ENCODE data around the gene SMAD3. TPM values are rescaled to one million over a fixed set of nuclear protein-coding genes. Genes with fewer than 3 reads are reported as not detected.
A peak's percentile ranks its signal among the peaks of the same experiment; 100 is the strongest.

Gene SMAD3
- polyA plus RNA-seq, 2 donors: 24.8 to 51.5 TPM

DNA sequence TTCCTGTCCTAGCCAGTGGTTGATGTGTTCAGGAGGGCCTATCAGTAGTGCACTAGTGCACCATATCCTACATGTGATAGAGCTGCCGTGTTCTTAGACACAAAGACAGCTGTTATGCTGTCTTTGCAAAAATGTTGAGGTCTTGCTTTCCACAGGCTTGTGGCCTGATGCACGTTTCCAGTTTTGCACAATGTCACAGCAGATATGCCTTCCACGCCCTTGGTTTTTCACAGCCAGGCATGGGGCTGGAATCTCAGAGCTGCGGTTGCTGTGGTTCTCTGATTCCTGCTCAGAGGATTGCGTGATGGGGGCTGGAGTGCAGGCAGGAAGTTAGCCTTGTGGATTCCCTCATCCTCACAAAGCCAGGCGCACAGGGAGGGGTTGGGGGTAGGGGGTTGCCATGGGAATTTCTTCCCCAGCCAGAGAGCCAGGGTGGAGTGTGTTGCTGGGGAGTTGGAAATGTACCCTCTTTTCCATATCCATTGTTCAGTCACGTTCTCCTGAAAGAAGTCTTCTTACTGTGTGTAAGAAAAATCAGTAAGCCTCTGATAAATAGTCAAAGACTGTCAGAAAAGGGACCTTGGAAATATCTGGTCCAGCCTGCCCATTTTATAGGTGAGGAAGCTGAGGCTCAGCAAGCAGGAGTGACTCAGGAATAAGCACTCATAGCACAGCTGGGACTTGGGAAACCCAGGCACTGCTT, 79.4 kb downstream of the SMAD3 start:
- peaks cover 12 to 35% of the 10 kb centered on the region in 2 donors for H3K4me1 ChIP-seq (ENCODE audit: control insufficient read depth in 2 of 2, insufficient read depth in 2 of 2, low read length in 1 of 2)
- H3K4me3 ChIP-seq (ENCODE audit: low read depth in 1 of 2, low read length in 2 of 2): no peak overlapping the region
- no peaks in the 10 kb centered on the region for H3K36me3 ChIP-seq (ENCODE audit: control insufficient read depth in 2 of 2, insufficient read depth in 2 of 2, low read length in 1 of 2)
- H3K27me3 ChIP-seq (ENCODE audit: control insufficient read depth in 1 of 2, insufficient read depth in 2 of 2, low read length in 2 of 2): no peaks in the 10 kb centered on the region
- WGBS, 2 donors: 48 to 52% methylated on average over 7 of the region's 7 CpGs
- H3K9me3 ChIP-seq (ENCODE audit: control insufficient read depth in 2 of 2, insufficient read depth in 1 of 2, low read depth in 1 of 2, low read length in 1 of 2): no peaks in the 10 kb centered on the region
- peak overlapping the region; percentile 80 to 94 for H3K27ac ChIP-seq (ENCODE audit: low read depth in 2 of 2, low read length in 1 of 2)

DNA sequence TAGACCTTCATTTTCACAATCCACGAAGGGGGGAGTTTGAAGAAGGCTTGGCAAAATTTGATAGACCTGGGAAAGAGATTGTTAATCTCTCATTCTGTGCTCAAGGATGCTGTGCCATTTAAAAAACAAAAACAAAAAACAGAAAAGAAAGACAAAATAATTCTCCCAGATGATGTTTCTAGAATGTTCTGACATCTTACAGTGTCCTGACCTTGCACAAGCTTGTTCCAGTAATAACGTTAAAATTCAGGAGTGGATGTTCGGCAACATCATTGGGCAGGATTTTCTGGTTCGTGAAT, 79.9 kb downstream of the SMAD3 start:
- H3K9me3 ChIP-seq (ENCODE audit: control insufficient read depth in 2 of 2, insufficient read depth in 1 of 2, low read depth in 1 of 2, low read length in 1 of 2): no peaks in the 10 kb centered on the region
- H3K4me1 ChIP-seq (ENCODE audit: control insufficient read depth in 2 of 2, insufficient read depth in 2 of 2, low read length in 1 of 2): peaks cover 12 to 35% of the 10 kb centered on the region in 2 donors
- peak overlapping the region; percentile 94 to 99 for H3K27ac ChIP-seq (ENCODE audit: low read depth in 2 of 2, low read length in 1 of 2)

GRCh38 chr15:67145710-67146109, 80.3 kb downstream of the SMAD3 start:
- peaks cover 12 to 35% of the 10 kb centered on the region in 2 donors for H3K4me1 ChIP-seq (ENCODE audit: control insufficient read depth in 2 of 2, insufficient read depth in 2 of 2, low read length in 1 of 2)
- WGBS, 2 donors: 72 to 75% methylated on average over 4 of the region's 4 CpGs
- H3K36me3 ChIP-seq (ENCODE audit: control insufficient read depth in 2 of 2, insufficient read depth in 2 of 2, low read length in 1 of 2): no peaks in the 10 kb centered on the region

More for the DNA sequence above, 79.9 kb downstream of the SMAD3 start:
- no peaks in the 10 kb centered on the region for H3K27me3 ChIP-seq (ENCODE audit: control insufficient read depth in 1 of 2, insufficient read depth in 2 of 2, low read length in 2 of 2)
- no peaks in the 10 kb centered on the region for H3K36me3 ChIP-seq (ENCODE audit: control insufficient read depth in 2 of 2, insufficient read depth in 2 of 2, low read length in 1 of 2)
- no peak overlapping the region for H3K4me3 ChIP-seq (ENCODE audit: low read depth in 1 of 2, low read length in 2 of 2)
- WGBS, 2 donors: 63 to 66% methylated on average over 4 of the region's 4 CpGs

GRCh38 chr15:67146234-67146633, 80.8 kb downstream of the SMAD3 start:
- no peaks in the 10 kb centered on the region for H3K27me3 ChIP-seq (ENCODE audit: control insufficient read depth in 1 of 2, insufficient read depth in 2 of 2, low read length in 2 of 2)
- peaks cover 12 to 33% of the 10 kb centered on the region in 2 donors for H3K4me1 ChIP-seq (ENCODE audit: control insufficient read depth in 2 of 2, insufficient read depth in 2 of 2, low read length in 1 of 2)
- no peak overlapping the region for H3K4me3 ChIP-seq (ENCODE audit: low read depth in 1 of 2, low read length in 2 of 2)
- no peaks in the 10 kb centered on the region for H3K36me3 ChIP-seq (ENCODE audit: control insufficient read depth in 2 of 2, insufficient read depth in 2 of 2, low read length in 1 of 2)
- 33 to 34% methylated on average over 6 of the region's 6 CpGs for WGBS, 2 donors
- H3K9me3 ChIP-seq (ENCODE audit: control insufficient read depth in 2 of 2, insufficient read depth in 1 of 2, low read depth in 1 of 2, low read length in 1 of 2): no peaks in the 10 kb centered on the region
- H3K27ac ChIP-seq (ENCODE audit: low read depth in 2 of 2, low read length in 1 of 2): peak overlapping the region; percentile 94 to 99

More at GRCh38 chr15:67145710-67146109, 80.3 kb downstream of the SMAD3 start:
- Histone ChIP-seq H3K9me3 (ENCODE audit: control insufficient read depth in 2 of 2, insufficient read depth in 1 of 2, low read depth in 1 of 2, low read length in 1 of 2) (no peaks in the 10 kb centered on the region), H3K4me3 (ENCODE audit: low read depth in 1 of 2, low read length in 2 of 2) (no peak overlapping the region), H3K27ac (ENCODE audit: low read depth in 2 of 2, low read length in 1 of 2) (peak overlapping the region; percentile 94 to 99), H3K27me3 (ENCODE audit: control insufficient read depth in 1 of 2, insufficient read depth in 2 of 2, low read length in 2 of 2) (no peaks in the 10 kb centered on the region)

- Histone ChIP-seq H3K27ac (ENCODE audit: low read depth in 2 of 2, low read length in 1 of 2) (peak overlapping the region; percentile 94 to 99), H3K4me1 (ENCODE audit: control insufficient read depth in 2 of 2, insufficient read depth in 2 of 2, low read length in 1 of 2) (peaks cover 10 to 29% of the 10 kb centered on the region in 2 donors)
Observed at GRCh38 chr15:67146875-67147381, 81.5 kb downstream of the SMAD3 start.

GRCh38 chr15:67147396-67147949, 82.1 kb downstream of the SMAD3 start:
- H3K4me3 ChIP-seq (ENCODE audit: low read depth in 1 of 2, low read length in 2 of 2): peak overlapping the region in 1 of 2 donors; percentile 22
- H3K4me1 ChIP-seq (ENCODE audit: control insufficient read depth in 2 of 2, insufficient read depth in 2 of 2, low read length in 1 of 2): peaks cover 10 to 28% of the 10 kb centered on the region in 2 donors
- H3K27ac ChIP-seq (ENCODE audit: low read depth in 2 of 2, low read length in 1 of 2): peak overlapping the region; percentile 94 to 99
- H3K36me3 ChIP-seq (ENCODE audit: control insufficient read depth in 2 of 2, insufficient read depth in 2 of 2, low read length in 1 of 2): no peaks in the 10 kb centered on the region
- H3K27me3 ChIP-seq (ENCODE audit: control insufficient read depth in 1 of 2, insufficient read depth in 2 of 2, low read length in 2 of 2): no peaks in the 10 kb centered on the region
- 35 to 45% methylated on average over 7 of the region's 7 CpGs for WGBS, 2 donors
- no peaks in the 10 kb centered on the region for H3K9me3 ChIP-seq (ENCODE audit: control insufficient read depth in 2 of 2, insufficient read depth in 1 of 2, low read depth in 1 of 2, low read length in 1 of 2)

More at GRCh38 chr15:67146875-67147381, 81.5 kb downstream of the SMAD3 start:
- WGBS, 2 donors: 15 to 27% methylated on average over 10 of the region's 10 CpGs
- no peaks in the 10 kb centered on the region for H3K27me3 ChIP-seq (ENCODE audit: control insufficient read depth in 1 of 2, insufficient read depth in 2 of 2, low read length in 2 of 2)
- no peaks in the 10 kb centered on the region for H3K36me3 ChIP-seq (ENCODE audit: control insufficient read depth in 2 of 2, insufficient read depth in 2 of 2, low read length in 1 of 2)
- peak overlapping the region in 1 of 2 donors; percentile 22 for H3K4me3 ChIP-seq (ENCODE audit: low read depth in 1 of 2, low read length in 2 of 2)
- H3K9me3 ChIP-seq (ENCODE audit: control insufficient read depth in 2 of 2, insufficient read depth in 1 of 2, low read depth in 1 of 2, low read length in 1 of 2): no peaks in the 10 kb centered on the region

DNA sequence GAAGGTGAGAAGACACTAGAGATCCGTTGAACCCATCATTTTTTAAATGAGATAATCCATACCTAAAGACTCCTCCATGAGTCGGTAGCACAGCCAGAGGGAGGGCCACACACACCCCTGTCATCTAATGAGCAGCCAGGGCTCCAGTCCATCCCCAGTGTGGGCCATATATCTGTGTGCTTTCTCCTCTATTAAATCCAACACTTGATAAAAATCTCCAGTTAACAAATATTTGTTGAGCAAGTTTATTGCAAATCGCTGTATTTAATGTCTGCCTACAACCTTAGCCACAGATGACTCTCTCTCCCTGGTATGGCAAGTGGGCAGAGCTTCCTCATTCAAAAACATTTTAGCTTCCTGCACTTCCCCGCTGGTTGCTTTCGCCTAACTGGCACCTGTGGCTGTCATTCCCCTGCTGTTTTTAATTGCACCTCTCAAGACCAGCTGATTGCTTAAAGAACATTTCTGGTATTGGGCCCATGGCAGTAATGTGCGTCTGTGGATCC, 82.8 kb downstream of the SMAD3 start:
- H3K4me3 ChIP-seq (ENCODE audit: low read depth in 1 of 2, low read length in 2 of 2): no peak overlapping the region
- H3K27me3 ChIP-seq (ENCODE audit: control insufficient read depth in 1 of 2, insufficient read depth in 2 of 2, low read length in 2 of 2): no peaks in the 10 kb centered on the region
- no peaks in the 10 kb centered on the region for H3K9me3 ChIP-seq (ENCODE audit: control insufficient read depth in 2 of 2, insufficient read depth in 1 of 2, low read depth in 1 of 2, low read length in 1 of 2)
- 54 to 55% methylated on average over 6 of the region's 6 CpGs for WGBS, 2 donors
- peaks cover 10 to 26% of the 10 kb centered on the region in 2 donors for H3K4me1 ChIP-seq (ENCODE audit: control insufficient read depth in 2 of 2, insufficient read depth in 2 of 2, low read length in 1 of 2)
- no peaks in the 10 kb centered on the region for H3K36me3 ChIP-seq (ENCODE audit: control insufficient read depth in 2 of 2, insufficient read depth in 2 of 2, low read length in 1 of 2)
- H3K27ac ChIP-seq (ENCODE audit: low read depth in 2 of 2, low read length in 1 of 2): peak overlapping the region; percentile 86 to 96

GRCh38 chr15:67149068-67149772, 83.8 kb downstream of the SMAD3 start:
- 79 to 83% methylated on average over 6 of the region's 6 CpGs for WGBS, 2 donors
- Histone ChIP-seq H3K27me3 (ENCODE audit: control insufficient read depth in 1 of 2, insufficient read depth in 2 of 2, low read length in 2 of 2) (no peaks in the 10 kb centered on the region), H3K4me1 (ENCODE audit: control insufficient read depth in 2 of 2, insufficient read depth in 2 of 2, low read length in 1 of 2) (peaks cover 14 to 26% of the 10 kb centered on the region in 2 donors)

GRCh38 chr15:67149773-67150022, 84.3 kb downstream of the SMAD3 start:
- H3K36me3 ChIP-seq (ENCODE audit: control insufficient read depth in 2 of 2, insufficient read depth in 2 of 2, low read length in 1 of 2): no peaks in the 10 kb centered on the region
- 47 to 60% methylated on average over 1 of the region's 1 CpG for WGBS, 2 donors
- H3K4me3 ChIP-seq (ENCODE audit: low read depth in 1 of 2, low read length in 2 of 2): no peak overlapping the region
- no peaks in the 10 kb centered on the region for H3K27me3 ChIP-seq (ENCODE audit: control insufficient read depth in 1 of 2, insufficient read depth in 2 of 2, low read length in 2 of 2)
- peaks cover 11 to 22% of the 10 kb centered on the region in 2 donors for H3K4me1 ChIP-seq (ENCODE audit: control insufficient read depth in 2 of 2, insufficient read depth in 2 of 2, low read length in 1 of 2)
- H3K27ac ChIP-seq (ENCODE audit: low read depth in 2 of 2, low read length in 1 of 2): peak overlapping the region; percentile 86 to 92
- no peaks in the 10 kb centered on the region for H3K9me3 ChIP-seq (ENCODE audit: control insufficient read depth in 2 of 2, insufficient read depth in 1 of 2, low read depth in 1 of 2, low read length in 1 of 2)

More at GRCh38 chr15:67149068-67149772, 83.8 kb downstream of the SMAD3 start:
- Histone ChIP-seq H3K9me3 (ENCODE audit: control insufficient read depth in 2 of 2, insufficient read depth in 1 of 2, low read depth in 1 of 2, low read length in 1 of 2) (no peaks in the 10 kb centered on the region), H3K36me3 (ENCODE audit: control insufficient read depth in 2 of 2, insufficient read depth in 2 of 2, low read length in 1 of 2) (no peaks in the 10 kb centered on the region), H3K4me3 (ENCODE audit: low read depth in 1 of 2, low read length in 2 of 2) (no peak overlapping the region), H3K27ac (ENCODE audit: low read depth in 2 of 2, low read length in 1 of 2) (peak overlapping the region; percentile 86 to 96)
